UCSD-AML1 (cell line): ENCODE measurements around the gene KRTAP10-5.

ENCODE experiments used
- DNase-seq: peaks from one replicate; lab custom pipeline; 2025; ENCODE audit not compliant: unreplicated experiment; lab: John Stamatoyannopoulos, UW

KRTAP10-5 gene

DNA sequence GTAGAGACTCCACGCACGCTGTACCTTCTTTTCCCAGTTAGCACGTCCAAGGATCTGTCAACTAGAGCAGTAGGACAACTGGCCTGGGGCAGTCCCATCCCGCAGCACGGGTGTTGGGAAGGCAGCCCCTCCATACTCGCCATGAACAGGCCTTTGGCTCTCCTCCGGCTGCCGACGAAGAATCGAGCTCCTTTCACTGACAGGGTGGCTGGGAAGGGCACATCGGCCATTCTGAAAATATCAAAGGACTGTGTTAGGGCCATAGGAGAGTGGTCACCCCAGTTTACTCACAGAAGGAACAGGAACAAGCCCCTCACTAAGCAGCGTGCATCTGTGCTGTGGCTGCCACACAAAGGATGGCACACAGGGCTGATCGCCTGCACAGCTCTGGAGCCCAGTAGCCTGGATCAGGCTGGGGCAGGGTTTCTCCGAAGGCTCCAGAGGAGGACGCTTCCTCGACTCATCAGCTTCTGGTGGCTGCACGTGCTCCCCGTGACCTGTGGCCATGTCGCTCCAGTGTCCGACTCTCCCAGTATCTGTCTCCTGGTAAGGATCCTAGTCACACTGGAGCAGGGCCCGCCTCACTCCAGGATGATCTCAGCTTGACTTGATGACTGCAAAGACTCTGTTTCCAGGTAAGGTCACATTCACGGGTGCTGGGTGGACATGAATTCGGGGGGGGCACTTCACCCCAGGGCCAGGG is 49.4 kb downstream of the KRTAP10-5 start:
- DNase-seq = no peak

DNA sequence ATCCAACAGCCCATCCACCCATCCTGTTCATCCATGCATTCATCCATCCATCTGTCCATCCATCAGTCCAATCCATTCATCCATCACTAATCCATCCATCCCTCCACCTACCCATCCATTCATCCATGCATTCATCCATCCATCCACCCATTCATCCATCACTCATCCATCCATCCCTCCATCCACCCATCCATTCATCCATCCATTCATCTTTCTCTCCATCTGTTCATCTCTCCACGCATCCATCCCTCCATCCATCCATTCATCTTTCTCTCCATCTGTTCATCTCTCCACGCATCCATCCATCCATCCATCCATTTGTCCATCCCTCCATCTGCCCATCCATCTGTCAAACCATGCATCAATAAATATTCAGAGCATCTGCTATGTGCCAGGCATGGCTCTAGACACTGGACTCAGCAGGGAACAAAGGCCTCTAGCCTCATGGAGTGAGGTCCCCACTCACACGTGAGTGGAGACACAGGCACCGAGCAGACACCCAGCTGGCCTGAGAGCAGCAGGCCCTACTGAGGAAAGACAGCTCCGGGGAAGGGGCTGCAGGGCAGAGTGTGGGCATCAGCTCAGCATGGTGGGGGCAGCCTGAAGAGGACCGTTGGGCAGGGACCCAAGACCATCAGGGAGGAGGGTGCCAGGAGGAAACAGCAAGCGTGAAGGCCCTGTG is 50.0 kb downstream of the KRTAP10-5 start:
- DNase-seq = no peak

DNA sequence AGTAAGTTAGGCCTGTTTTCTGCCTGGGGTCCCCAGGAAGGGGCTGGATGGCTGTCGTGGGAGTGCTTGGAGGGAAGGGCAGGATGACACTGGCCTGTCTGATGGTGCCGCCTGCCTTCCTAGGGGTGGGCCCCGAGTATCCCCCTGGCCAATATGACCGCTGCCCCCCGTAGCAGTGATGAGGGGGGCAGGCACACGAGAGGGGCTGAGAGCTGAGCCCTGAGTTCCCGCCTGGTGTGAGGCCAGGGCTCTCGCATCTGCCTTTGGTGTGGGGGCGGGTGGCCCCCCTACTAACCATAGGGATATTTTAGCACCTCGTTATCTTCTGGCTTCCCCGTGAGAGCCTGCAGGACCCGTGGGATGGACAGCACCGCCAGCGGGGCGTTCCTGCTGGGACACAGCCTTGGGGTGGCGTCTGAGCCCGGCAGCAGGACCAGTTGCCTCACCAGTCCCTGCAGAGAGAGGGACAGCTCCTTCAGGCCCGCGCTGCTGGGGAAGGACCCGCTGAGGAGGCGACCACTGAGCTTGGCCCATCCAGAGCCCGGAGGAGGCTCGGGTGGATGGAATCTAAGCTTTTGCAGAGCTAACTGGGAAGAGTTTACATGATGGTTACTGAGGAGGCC is 50.8 kb downstream of the KRTAP10-5 start:
- DNase-seq = no peak
